PFSK-1 (cell line): ENCODE measurements around the gene PHF1.

ENCODE experiments used
- POLR2AphosphoS5 ChIP-seq: IDR thresholded peaks from 2 replicates; pipeline ENCODE4 v1.6.1; 2012; ENCODE audit warnings: low read depth, mild to moderate bottlenecking, control low read depth, low read length, moderate library complexity
- TAF1 ChIP-seq: IDR thresholded peaks from 2 replicates; pipeline ENCODE4 v1.6.1; 2012; ENCODE audit warnings: low read length, control low read depth, borderline replicate concordance; ENCODE audit not compliant: insufficient read depth

DNA sequence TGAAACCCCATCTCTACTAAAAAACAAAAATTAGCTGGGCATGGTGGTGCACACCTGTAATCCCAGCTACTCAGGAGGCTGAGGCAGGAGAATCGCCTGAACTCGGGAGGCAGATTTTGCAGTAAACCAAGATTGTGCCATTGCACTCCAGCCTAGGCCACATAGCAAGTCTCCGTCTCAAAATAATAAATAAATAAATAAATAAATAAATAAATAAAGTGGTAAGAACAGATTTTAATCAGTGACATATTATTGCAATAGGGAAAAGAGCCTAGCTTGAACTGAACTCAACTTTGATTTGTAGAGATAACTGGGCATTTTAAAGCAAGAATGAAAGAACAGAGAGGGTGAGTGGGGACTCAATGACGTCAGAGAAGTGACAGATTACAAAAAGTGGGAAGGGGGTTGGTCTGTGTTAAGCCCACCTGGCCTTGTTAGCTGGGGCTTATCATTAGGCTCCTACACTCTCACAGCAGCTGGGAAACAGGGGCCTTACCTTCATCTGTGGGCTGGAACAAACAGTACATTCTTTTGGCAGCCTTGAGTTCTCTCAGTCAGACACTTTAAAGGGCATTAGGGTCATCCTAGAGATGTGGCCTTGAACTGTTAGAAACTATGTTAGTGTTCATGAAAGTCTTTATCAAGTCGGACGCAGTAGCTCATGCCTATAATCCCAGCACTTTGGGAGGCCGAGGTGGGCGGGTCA lies 43.7 kb upstream of the PHF1 start:
- TF ChIP-seq POLR2AphosphoS5 (no peak), TAF1 (no peak)
